B cell (primary cell): ENCODE results near the gene PHKG1.

Source experiments
- CTCF ChIP-seq: fragments of 200-600 bp; IDR thresholded peaks from one replicate; pipeline ENCODE4 v1.8.0; 2022; ENCODE audit warnings: antibody characterized with exemption, mild to moderate bottlenecking
- EZH2 ChIP-seq: IDR thresholded peaks from 2 replicates; pipeline ENCODE4 v1.6.1; 2012; ENCODE audit warnings: borderline replicate concordance, low read depth, mild to moderate bottlenecking, moderate library complexity, low read length; ENCODE audit not compliant: insufficient read depth, poor library complexity, severe bottlenecking

- TF ChIP-seq CTCF (no peak), EZH2 (no peak)
Measured at GRCh38 chr7:56087445-56087844, 5.3 kb downstream of the PHKG1 start.
